Measurements from ENCODE around the gene MEGF11.
"Not testable (repeated sequence)": the region's sequence is repeated elsewhere in the genome, so short reads cannot be mapped to it uniquely, and the experiment has no call there.

Gene MEGF11

DNA sequence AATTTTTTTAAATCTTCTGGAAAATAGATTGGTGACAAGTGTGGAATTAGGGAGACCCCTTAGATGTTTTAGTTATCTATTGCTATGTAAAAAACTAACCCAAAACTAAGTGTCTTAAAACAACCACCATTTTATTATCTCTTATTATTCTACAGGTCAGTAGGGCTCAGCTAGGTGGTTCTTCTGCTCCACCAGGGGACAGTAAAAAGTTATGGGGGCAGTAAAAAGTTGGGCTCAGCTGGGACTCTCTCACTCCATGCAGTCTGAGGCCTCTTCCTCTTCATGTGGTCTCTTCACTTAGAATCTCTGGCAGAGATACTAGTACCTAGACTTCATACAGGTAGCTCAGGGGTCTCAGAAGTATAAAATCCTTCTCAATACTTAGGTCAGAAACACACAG, 21.8 kb upstream of the MEGF11 start:
- DNase-seq: no peak

DNA sequence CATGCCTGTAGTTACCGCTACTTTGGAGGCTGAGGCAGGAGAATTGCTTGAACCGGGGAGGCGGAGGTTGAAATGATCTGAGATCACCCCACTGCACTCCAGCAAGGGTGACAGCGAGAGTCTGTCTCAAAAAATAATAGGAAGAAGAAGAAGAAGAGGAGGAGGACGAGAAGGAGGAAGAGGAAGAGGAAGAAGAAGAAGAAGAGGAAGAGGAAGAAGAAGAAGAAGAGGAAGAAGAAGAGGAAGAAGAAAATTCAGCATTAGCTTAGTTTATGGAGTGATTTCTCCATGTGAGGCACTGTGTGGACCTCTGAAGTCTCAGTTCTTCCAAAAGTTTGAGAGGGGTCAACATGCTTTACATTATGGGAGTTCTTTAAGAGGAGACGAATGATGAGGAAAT, 17.4 kb upstream of the MEGF11 start:
- DNase-seq: no peak

DNA sequence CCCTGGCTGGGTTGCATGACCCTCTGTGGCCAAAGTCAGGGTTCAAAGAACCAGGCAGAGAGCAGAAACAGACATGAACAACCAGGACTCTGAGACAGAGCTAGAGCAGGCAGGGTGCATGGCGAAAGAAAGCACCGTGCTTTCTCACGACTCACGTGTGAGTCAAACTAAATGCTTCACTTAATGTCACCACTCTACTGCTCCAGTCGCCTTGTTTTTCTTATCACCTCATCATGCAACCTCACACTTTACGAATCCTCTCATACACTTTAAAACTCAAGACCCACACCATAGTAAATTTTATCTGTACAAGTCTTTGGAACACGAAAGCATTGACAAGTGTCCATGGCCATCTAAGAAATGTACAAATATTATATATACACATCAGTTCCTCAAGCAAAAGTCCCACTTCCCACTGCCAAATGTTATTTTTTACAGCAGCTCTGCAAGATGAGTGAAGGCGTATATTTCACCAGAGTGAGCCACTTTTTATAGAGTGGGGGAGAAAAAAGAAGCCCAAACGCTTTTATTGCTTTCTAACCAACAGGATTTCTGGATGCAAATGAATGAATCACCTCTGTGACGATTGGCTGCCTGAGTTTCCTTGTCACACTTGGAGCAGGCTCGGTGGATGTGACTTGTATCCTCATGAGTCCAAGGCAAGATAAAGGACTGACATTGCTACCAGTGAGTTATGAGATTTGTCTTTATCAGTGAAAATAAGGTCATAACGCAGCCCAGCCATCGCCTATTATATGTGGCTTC, 16.0 kb upstream of the MEGF11 start:
- no peak for DNase-seq

- DNase-seq: no peak
These were observed 11.4 kb upstream of the MEGF11 start for GRCh38 chr15:66264859-66265513.

DNA sequence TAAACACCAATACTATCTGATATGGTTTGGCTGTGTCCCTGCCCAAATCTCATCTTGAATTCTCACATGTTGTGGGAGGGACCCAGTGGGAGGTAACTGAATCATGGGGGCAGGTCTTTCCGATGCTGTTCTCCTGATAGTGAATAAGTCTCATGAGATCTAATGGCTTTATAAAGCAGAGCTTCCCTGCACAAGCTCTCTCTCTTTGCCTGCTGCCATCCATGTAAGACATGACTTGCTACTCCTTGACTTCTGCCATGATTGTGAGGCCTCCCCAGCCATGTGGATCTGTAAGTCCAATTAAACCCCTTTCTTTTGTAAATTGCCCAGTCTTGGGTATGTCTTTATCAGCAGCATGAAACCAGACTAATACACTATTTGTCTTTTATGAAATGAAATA, 9.3 kb upstream of the MEGF11 start:
- not testable (repeated sequence) for DNase-seq

GRCh38 chr15:66261056-66261455, 7.5 kb upstream of the MEGF11 start:
- no peak for DNase-seq

- no peak for DNase-seq
These were observed 3.1 kb upstream of the MEGF11 start for GRCh38 chr15:66256692-66257091.

DNA sequence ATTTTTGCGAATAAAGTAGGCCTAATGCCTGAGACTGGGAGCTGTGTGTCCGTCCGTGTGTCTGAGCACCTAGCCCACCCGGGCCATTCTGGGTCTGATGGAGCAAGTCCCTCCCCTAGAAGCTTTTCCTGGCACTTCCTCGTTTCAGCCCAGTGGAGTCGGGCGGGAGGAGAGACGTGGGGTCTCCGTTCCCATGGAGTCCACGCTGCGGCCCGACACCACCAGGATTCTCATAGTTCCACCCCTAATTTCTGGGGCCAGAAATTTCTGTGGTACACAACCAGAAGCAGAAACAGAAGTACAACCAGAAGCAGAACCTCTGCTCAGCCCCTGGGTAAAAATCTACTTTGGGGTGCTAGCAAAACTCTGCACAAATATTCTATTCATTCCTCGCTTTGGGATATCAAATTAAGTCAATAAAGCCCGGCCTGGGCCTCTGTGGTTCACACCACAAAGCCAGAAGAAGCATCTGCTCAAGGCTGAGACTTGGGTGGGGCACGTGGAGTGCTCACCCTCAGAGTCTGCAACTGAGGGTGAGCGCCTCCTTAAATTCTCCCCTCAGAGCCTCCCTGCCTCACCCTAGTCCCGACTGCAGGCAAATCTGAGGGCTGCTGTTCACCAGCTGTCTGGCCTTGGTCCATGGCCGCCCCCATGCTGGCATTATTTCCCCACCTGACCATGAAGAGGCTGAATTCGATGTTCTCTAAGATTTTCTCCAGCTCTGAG, 1.6 kb upstream of the MEGF11 start:
- no peak for DNase-seq

DNA sequence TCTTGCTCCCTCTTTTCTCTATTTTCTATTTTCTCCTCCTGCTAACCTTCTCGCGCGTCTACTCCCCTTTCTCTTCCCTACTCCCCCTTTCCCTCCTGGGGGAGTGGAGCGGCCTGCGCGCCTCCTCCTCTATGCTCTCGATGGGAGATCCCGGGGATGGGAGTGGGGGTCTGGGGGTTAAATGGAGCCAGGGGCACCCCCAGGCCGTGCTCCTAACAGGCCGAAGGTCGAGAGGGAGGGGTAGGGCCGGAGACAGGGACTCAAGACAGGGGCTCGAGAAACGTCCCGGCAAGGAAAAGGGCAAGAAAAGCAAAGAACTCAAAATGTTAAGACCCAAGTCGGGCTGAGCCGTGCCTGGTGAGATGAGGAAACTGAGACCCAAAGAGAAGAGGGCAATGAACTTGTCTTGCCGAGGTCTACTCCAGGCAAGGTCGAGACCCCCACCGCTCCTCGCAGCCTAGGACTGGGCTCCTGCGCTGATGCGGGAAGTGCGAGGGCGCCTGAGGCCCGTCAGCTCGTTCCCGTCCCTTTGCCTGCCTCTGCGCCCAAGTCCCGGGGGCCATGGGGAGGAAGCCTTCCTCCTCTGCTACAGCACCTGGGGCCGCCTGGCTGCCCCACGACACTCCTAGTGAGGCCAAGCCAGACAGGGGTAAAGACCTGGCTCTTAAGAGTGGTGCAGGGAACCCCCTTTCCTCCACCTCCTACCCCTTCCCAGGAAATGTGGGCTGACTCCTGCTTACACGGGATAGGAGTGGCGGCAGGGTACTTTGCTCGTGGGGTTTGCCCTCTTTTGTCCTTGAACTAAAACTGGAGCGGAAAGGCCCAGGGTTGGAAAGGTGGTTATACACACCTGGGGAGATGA, 770 bp upstream of the MEGF11 start:
- no peak for DNase-seq

- DNase-seq: no peak
These were observed 699 bp downstream of the MEGF11 start for GRCh38 chr15:66252685-66253417.

GRCh38 chr15:66251790-66252684, 1.5 kb downstream of the MEGF11 start:
- DNase-seq: peak; percentile 30

GRCh38 chr15:66251065-66251789, 2.3 kb downstream of the MEGF11 start:
- no peak for DNase-seq

DNA sequence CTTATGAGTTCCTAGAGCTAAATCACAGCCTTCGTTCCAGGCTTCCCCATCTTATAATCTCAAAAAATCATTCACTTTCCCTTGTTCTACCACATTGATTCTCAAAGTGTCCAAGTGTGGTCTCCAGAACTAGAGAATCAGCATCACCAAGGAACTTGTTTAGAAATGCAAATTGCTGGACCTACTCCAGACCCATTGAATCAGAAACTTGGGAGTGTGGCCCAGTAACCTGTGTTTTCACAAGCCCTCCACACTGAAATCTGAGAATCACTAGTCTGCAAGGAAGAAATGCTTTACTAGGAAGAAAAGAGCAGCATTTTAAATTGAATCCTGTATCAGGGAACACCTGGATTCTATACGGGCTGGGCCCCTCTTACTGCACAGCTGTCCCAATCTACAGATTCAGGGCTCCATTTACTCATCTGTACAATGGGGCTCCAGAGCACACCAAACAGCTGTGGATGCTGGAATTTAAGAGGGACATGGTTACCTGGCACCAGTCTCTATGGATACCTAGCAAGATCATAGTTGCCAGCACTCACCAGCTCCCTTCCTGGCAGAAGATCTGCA, 3.9 kb downstream of the MEGF11 start:
- DNase-seq: no peak

DNA sequence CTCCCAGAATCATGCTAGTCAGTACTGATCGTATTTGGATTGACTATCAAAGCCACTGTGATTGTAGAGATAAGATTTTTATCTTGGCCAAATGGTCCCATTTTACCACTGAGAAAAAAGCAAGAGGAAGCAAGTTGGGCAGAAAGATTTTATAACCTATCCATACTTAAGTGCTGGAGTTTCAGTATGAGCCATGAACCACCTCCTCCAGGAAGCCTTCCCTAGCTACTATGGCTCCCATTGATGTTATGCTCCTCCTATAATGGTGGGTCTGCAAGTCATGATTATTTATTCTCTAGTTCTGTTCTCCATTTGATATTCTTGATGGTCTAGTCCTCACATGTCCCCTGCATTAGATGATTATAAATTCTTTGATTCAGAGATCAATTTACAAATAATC, 6.6 kb downstream of the MEGF11 start:
- no peak for DNase-seq

DNA sequence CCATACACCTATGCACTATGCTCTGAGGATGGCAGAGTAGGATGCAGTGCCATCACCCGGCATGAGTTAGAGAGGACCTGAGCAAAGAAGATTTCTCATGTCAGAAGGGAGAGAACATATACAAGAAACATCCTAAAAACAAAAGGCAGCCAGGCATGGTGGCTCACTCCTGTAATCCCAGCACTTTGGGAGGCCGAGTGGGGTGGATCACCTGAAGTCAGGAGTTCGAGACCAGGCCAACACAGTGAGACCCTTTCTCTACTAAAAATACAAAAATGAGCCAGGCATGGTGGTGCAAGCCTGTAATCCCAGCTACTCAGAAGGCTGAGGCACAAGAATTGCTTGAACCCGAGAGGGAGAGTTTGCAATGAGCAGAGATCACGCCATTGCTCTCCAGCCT, 7.7 kb downstream of the MEGF11 start:
- DNase-seq: not testable (repeated sequence)

GRCh38 chr15:66241908-66242285, 11.7 kb downstream of the MEGF11 start:
- DNase-seq: no peak

- DNase-seq: no peak
These were observed 12.3 kb downstream of the MEGF11 start for GRCh38 chr15:66241087-66241907.

DNA sequence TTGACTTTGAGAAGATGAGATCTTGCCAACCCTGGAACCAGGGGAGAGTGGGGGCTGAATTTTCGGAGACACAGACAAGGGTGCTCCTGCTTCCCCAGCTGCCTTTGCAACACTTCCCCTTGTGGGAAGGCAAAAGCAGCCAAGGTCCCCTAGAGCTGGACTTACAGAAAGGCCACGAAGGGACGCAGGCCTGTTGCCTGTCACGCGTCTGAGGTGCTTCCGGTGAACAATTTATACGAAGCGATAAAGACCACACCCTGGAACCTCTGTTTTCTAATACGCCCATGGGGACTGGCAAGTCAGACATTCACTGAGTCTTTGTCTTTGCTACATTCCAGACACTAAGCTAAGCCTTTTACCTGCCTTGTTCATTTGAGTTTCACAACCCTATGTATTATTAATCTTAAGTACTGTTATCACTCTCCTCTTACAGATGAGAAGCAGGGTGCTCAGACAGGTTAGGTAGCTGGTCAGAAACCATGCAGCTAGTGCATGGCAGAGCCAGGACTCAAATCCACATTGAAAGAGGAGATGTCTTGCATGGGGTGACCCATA, 13.2 kb downstream of the MEGF11 start:
- DNase-seq: no peak

- DNase-seq: no peak
These were observed 14.0 kb downstream of the MEGF11 start for GRCh38 chr15:66239514-66239913.

Measured in NCI-H1694 treated with DMSO at 0.1 percent for 48 hours (cell line).